B cell (primary cell): Measurements from ENCODE around the gene PLEKHM3. TPM values are rescaled to one million over a fixed set of nuclear protein-coding genes. Genes with fewer than 3 reads are reported as not detected.

ENCODE experiments used
- ATAC-seq: fragments of 200-7000 bp; cut with Tn5 transposase; one replicate; pipeline ENCODE4 v1.10.0; 2021; ENCODE audit warnings: low read depth, mild to moderate bottlenecking, moderate number of reproducible peaks, moderate library complexity
- CTCF ChIA-PET: fragments of 350-600 bp; sonication (Branson Sonifier 250); formaldehyde crosslinking; loops from one replicate; lab custom pipeline; 2021; ENCODE audit warnings: antibody characterized with exemption, inconsistent platforms; lab: Charles Lee
- POLR2A ChIA-PET: fragments of 350-600 bp; sonication (Branson Sonifier 250); formaldehyde crosslinking; loops from one replicate; lab custom pipeline; 2021; ENCODE audit warnings: antibody characterized with exemption; lab: Charles Lee
- DNase-seq: peaks from one replicate; pipeline ENCODE4 v3.0.0; 2013
- H2AFZ ChIP-seq: 2 replicates; pipeline ENCODE4 v1.6.1; 2012; ENCODE audit warnings: mild to moderate bottlenecking, low read depth, low read length; ENCODE audit not compliant: insufficient read depth, poor library complexity, severe bottlenecking
- H3K27ac ChIP-seq, 2 donors: 1 replicate in 1 of 2; 2 replicates in 1 of 2; pipeline ENCODE4 v1.5.1; 2012 to 2013; ENCODE audit warnings: low read length in 2 of 2, mild to moderate bottlenecking in 2 of 2, moderate library complexity in 1 of 2
- H3K27me3 ChIP-seq, 4 experiments: fragments of 200-600 bp in 1 of 4; sonication (generic) in 1 of 4; replicated peaks in 1 of 4; 1 replicate in 2 of 4; 2 replicates in 2 of 4; pipeline versions ENCODE4 v1.6.1 to v1.7.0; 2013 to 2016; ENCODE audit warnings: low read length in 3 of 4, mild to moderate bottlenecking in 2 of 4, mixed read lengths in 1 of 4, moderate library complexity in 1 of 4; ENCODE audit not compliant: insufficient read depth in 4 of 4, control insufficient read depth in 3 of 4; ENCODE audit errors: control extremely low read depth in 1 of 4
- H3K36me3 ChIP-seq, 2 experiments: replicated peaks in 1 of 2; 1 replicate in 1 of 2; 2 replicates in 1 of 2; pipeline versions ENCODE4 v1.6.1 to v1.7.1; 2013; ENCODE audit warnings: low read length in 1 of 2; ENCODE audit not compliant: insufficient read depth in 2 of 2, control insufficient read depth in 1 of 2; ENCODE audit errors: control extremely low read depth in 1 of 2, extremely low read depth in 1 of 2
- H3K4me1 ChIP-seq, 2 donors: fragments of 200-600 bp in 1 of 2; sonication (generic) in 1 of 2; 1 replicate in 1 of 2; 2 replicates in 1 of 2; pipeline versions ENCODE4 v1.5.1 to v1.6.1; 2013 to 2017; ENCODE audit warnings: low read length in 2 of 2; ENCODE audit not compliant: control insufficient read depth in 2 of 2, insufficient read depth in 2 of 2
- H3K4me2 ChIP-seq: replicated peaks from 2 replicates; pipeline ENCODE3; 2012; ENCODE audit warnings: mild to moderate bottlenecking, low read depth, low read length; ENCODE audit not compliant: poor library complexity, severe bottlenecking
- H3K4me3 ChIP-seq, 5 experiments: fragments of 200-600 bp in 1 of 5; sonication (generic) in 1 of 5; 1 replicate in 3 of 5; 2 replicates in 2 of 5; pipeline versions ENCODE4 v1.5.1 to v1.7.0; 2011 to 2016; ENCODE audit warnings: low read length in 4 of 5, mild to moderate bottlenecking in 4 of 5, low read depth in 2 of 5, control low read depth in 1 of 5, moderate library complexity in 1 of 5; ENCODE audit not compliant: insufficient read depth in 1 of 5; ENCODE audit errors: control extremely low read depth in 1 of 5, extremely low read depth in 1 of 5
- H3K79me2 ChIP-seq: fragments of 200-600 bp; sonication (generic); one replicate; pipeline ENCODE4 v1.6.0; 2016; ENCODE audit warnings: low read length; ENCODE audit not compliant: control insufficient read depth, insufficient read depth
- H3K9ac ChIP-seq: fragments of 200-600 bp; sonication (generic); 2 replicates; pipeline ENCODE4 v1.6.1; 2017; ENCODE audit warnings: mild to moderate bottlenecking, low read length, moderate library complexity
- H3K9me3 ChIP-seq, 3 donors: one replicate each; pipeline versions ENCODE4 v1.6.1 to v1.7.1; 2013; ENCODE audit warnings: low read length in 2 of 3; ENCODE audit not compliant: control insufficient read depth in 2 of 3, insufficient read depth in 1 of 3; ENCODE audit errors: control extremely low read depth in 1 of 3
- H4K20me1 ChIP-seq: 2 replicates; pipeline ENCODE4 v1.6.0; 2012; ENCODE audit warnings: mild to moderate bottlenecking, low read length; ENCODE audit not compliant: insufficient read depth, control insufficient read depth, poor library complexity, severe bottlenecking
- H3K27ac Mint-ChIP-seq: one replicate; pipeline ENCODE4 v1.8.0; 2021; ENCODE audit warnings: mixed read lengths
- H3K27me3 Mint-ChIP-seq: one replicate; pipeline ENCODE4 v1.8.0; 2021; ENCODE audit warnings: mixed read lengths
- H3K4me1 Mint-ChIP-seq: one replicate; pipeline ENCODE4 v1.8.0; 2021; ENCODE audit warnings: mixed read lengths
- H3K4me3 Mint-ChIP-seq: one replicate; pipeline ENCODE4 v1.8.0; 2021; ENCODE audit warnings: mixed read lengths
- H3K9me3 Mint-ChIP-seq: one replicate; pipeline ENCODE4 v1.8.0; 2022; ENCODE audit warnings: mixed read lengths; ENCODE audit not compliant: insufficient read depth
- CTCF ChIP-seq: fragments of 200-600 bp; IDR thresholded peaks from one replicate; pipeline ENCODE4 v1.8.0; 2022; ENCODE audit warnings: antibody characterized with exemption, mild to moderate bottlenecking
- EZH2 ChIP-seq: IDR thresholded peaks from 2 replicates; pipeline ENCODE4 v1.6.1; 2012; ENCODE audit warnings: borderline replicate concordance, low read depth, mild to moderate bottlenecking, moderate library complexity, low read length; ENCODE audit not compliant: insufficient read depth, poor library complexity, severe bottlenecking
- WGBS: methylation state at CpG from one replicate; pipeline ENCODE4 v1.1.5; 2013; ENCODE audit warnings: missing lambda C conversion rate; ENCODE audit not compliant: insufficient coverage; 5-methylcytosine and 5-hydroxymethylcytosine counted together
- intact Hi-C: fragments of 100-400 bp; cut with micrococcal nuclease; formaldehyde crosslinking; loops from one replicate; pipeline ENCODE4 v1.10.0; 2022
- polyA plus RNA-seq: library from polyadenylated mRNA; depleted of rRNA; stranded (reverse); fragments of >200 nt; gene quantifications from 2 replicates; pipeline ENCODE4 v1.2.3, GENCODE V29; 2012
- total RNA-seq, 2 donors: library from RNA; stranded (reverse); fragments of 120-200 nt in 1 of 2; gene quantifications; 1 replicate in 1 of 2; 2 replicates in 1 of 2; pipeline versions ENCODE4 v1.2.3 to v1.2.4, GENCODE V29; 2013 to 2022

The PLEKHM3 gene
- total and polyA plus RNA-seq, 2 donors (not counting 1 experiment from before 2014, with no cell fraction given): 4.0 to 17.7 TPM

GRCh38 chr2:208000701-208001395, 24.5 kb downstream of the PLEKHM3 start:
- ChIA-PET CTCF (no interaction called here), POLR2A (no interaction called here)
- H3K36me3 ChIP-seq: peaks cover 0 to 29% of the 10 kb centered on the region in 2 experiments
- Mint-ChIP-seq H3K27ac (no peak overlapping the region), H3K4me1 (no peaks in the 10 kb centered on the region), H3K27me3 (no peaks in the 10 kb centered on the region), H3K9me3 (no peaks in the 10 kb centered on the region), H3K4me3 (no peak overlapping the region)
- 96% methylated on average over 8 of the region's 10 CpGs for WGBS
- intact Hi-C loops: no loop called here
- H3K9me3 ChIP-seq: no peaks in the 10 kb centered on the region
- H4K20me1 ChIP-seq: no peaks in the 10 kb centered on the region
- no peaks in the 10 kb centered on the region for H3K4me1 ChIP-seq
- H3K27me3 ChIP-seq: no peaks in the 10 kb centered on the region
- DNase-seq: no peak
- no peak overlapping the region for H3K4me3 ChIP-seq
- no peak for TF ChIP-seq CTCF
- TF ChIP-seq EZH2: no peak
- no peak overlapping the region for H2AFZ ChIP-seq
- no peak for ATAC-seq
- no peak overlapping the region for H3K9ac ChIP-seq
- peaks cover 4% of the 10 kb centered on the region for H3K79me2 ChIP-seq
- no peak overlapping the region for H3K4me2 ChIP-seq
- H3K27ac ChIP-seq: no peak overlapping the region

GRCh38 chr2:207996848-207997247, 28.5 kb downstream of the PLEKHM3 start:
- no peak overlapping the region for H2AFZ ChIP-seq
- H3K9ac ChIP-seq: no peak overlapping the region
- H3K9me3 ChIP-seq: no peaks in the 10 kb centered on the region
- TF ChIP-seq CTCF: no peak
- no peak for TF ChIP-seq EZH2
- no peaks in the 10 kb centered on the region for H3K27me3 ChIP-seq
- intact Hi-C loops: no loop called here
- Mint-ChIP-seq H3K4me1 (peaks cover 15% of the 10 kb centered on the region), H3K27ac (no peak overlapping the region), H3K9me3 (no peaks in the 10 kb centered on the region), H3K27me3 (no peaks in the 10 kb centered on the region), H3K4me3 (no peak overlapping the region)
- ChIA-PET CTCF (no interaction called here), POLR2A (no interaction called here)
- DNase-seq (no peak), ATAC-seq (no peak)
- peaks cover 0 to 27% of the 10 kb centered on the region in 2 experiments for H3K36me3 ChIP-seq
- H3K4me2 ChIP-seq: no peak overlapping the region
- H3K4me1 ChIP-seq: peaks cover 6 to 7% of the 10 kb centered on the region in 2 donors
- H4K20me1 ChIP-seq: no peaks in the 10 kb centered on the region
- 100% methylated on average over 1 of the region's 2 CpGs for WGBS
- no peaks in the 10 kb centered on the region for H3K79me2 ChIP-seq
- H3K4me3 ChIP-seq: no peak overlapping the region
- no peak overlapping the region for H3K27ac ChIP-seq
